Measurements from ENCODE around the gene LMCD1.

DNA sequence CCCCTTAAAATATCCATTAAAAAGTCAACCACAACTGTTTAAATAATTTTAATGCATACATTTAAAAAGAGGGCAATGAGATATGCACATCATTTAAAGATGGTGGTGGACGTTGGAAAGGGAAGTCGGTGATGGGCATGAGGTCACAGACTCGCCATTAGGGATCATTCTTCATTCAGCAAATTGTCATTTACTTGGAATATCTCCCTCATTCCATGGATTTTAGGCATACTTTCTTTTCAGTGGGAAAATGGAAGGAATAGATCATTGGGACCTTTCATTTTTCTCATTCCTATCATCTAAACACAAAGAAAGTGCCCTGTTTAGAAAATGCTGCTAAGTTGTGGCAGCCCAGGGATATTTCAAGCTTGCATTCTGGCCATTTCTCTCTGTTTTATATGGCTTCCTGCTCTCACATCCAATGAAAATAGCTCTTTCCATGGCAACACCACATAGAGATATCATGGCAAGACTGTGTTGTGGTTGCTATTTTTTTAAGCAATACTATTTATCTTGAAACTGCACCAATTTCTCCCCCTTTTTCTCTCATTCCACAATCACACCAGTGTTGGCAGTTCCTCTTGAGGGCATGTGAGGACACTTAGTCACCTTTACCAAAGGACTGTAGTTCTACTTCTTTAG lies 40.7 kb upstream of the LMCD1 start:
- TF ChIP-seq, protein P1, sequence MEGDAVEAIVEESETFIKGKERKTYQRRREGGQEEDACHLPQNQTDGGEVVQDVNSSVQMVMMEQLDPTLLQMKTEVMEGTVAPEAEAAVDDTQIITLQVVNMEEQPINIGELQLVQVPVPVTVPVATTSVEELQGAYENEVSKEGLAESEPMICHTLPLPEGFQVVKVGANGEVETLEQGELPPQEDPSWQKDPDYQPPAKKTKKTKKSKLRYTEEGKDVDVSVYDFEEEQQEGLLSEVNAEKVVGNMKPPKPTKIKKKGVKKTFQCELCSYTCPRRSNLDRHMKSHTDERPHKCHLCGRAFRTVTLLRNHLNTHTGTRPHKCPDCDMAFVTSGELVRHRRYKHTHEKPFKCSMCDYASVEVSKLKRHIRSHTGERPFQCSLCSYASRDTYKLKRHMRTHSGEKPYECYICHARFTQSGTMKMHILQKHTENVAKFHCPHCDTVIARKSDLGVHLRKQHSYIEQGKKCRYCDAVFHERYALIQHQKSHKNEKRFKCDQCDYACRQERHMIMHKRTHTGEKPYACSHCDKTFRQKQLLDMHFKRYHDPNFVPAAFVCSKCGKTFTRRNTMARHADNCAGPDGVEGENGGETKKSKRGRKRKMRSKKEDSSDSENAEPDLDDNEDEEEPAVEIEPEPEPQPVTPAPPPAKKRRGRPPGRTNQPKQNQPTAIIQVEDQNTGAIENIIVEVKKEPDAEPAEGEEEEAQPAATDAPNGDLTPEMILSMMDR (IDR thresholded peaks at IDR 0.05): no peak
- TF ChIP-seq POLR2A (IDR thresholded peaks at IDR 0.05): no peak
